Lung (tissue), 12 donors: ENCODE data around the gene SNRPD3. TPM values are rescaled to one million over a fixed set of nuclear protein-coding genes. Genes with fewer than 3 reads are reported as not detected.
A peak's percentile ranks its signal among the peaks of the same experiment; 100 is the strongest.

Source experiments
- ATAC-seq: fragments of 200-7000 bp; cut with Tn5 transposase; one replicate; pipeline ENCODE4 v1.9.1; 2020; ENCODE audit warnings: moderate number of reproducible peaks; ENCODE audit not compliant: insufficient read depth, low FRiP score
- DNase-seq, 3 donors: peaks; one replicate each; pipeline ENCODE4 v3.0.0-alpha.2; 2013 to 2017
- H3K27ac ChIP-seq, 2 donors: one replicate each; pipeline ENCODE4 v1.5.1; 2013; ENCODE audit warnings: mild to moderate bottlenecking in 2 of 2, moderate library complexity in 2 of 2, control low read depth in 1 of 2, inconsistent platforms in 1 of 2, low read depth in 1 of 2, low read length in 1 of 2
- H3K27me3 ChIP-seq, 3 donors: one replicate each; pipeline ENCODE4 v1.5.1; 2013; ENCODE audit warnings: low read length in 2 of 3; ENCODE audit not compliant: control insufficient read depth in 3 of 3, insufficient read depth in 3 of 3
- H3K36me3 ChIP-seq, 4 donors: one replicate each; pipeline ENCODE4 v1.5.1; 2013; ENCODE audit warnings: low read length in 4 of 4, mild to moderate bottlenecking in 1 of 4, moderate library complexity in 1 of 4; ENCODE audit not compliant: control insufficient read depth in 4 of 4, insufficient read depth in 4 of 4
- H3K4me1 ChIP-seq, 5 donors: one replicate each; pipeline ENCODE4 v1.5.1; 2013; ENCODE audit warnings: low read length in 5 of 5, mild to moderate bottlenecking in 2 of 5, moderate library complexity in 1 of 5; ENCODE audit not compliant: control insufficient read depth in 5 of 5, insufficient read depth in 5 of 5
- H3K4me3 ChIP-seq: one replicate; pipeline ENCODE4 v1.5.1; 2013; ENCODE audit warnings: mild to moderate bottlenecking, control low read depth, moderate library complexity
- H3K9ac ChIP-seq, 2 donors: one replicate each; pipeline ENCODE4 v1.5.1; 2013; ENCODE audit warnings: low read length in 2 of 2, control low read depth in 1 of 2; ENCODE audit not compliant: insufficient read depth in 1 of 2
- H3K9me3 ChIP-seq, 4 donors: one replicate each; pipeline ENCODE4 v1.5.1; 2013; ENCODE audit warnings: low read length in 3 of 4, mild to moderate bottlenecking in 1 of 4, moderate library complexity in 1 of 4; ENCODE audit not compliant: control insufficient read depth in 4 of 4, insufficient read depth in 3 of 4
- WGBS, 2 donors: extraction: QIAGEN DNeasy Blood & Tissue Kit; methylation state at CpG; one replicate each; pipeline ENCODE4 v1.1.7; 2013; 5-methylcytosine and 5-hydroxymethylcytosine counted together
- polyA plus RNA-seq, 2 donors: library from polyadenylated mRNA; stranded (reverse); fragments of 200-250 nt; gene quantifications; one replicate each; pipeline ENCODE4 v1.2.1, GENCODE V29; 2013
- total RNA-seq, 2 donors: library from RNA; depleted of rRNA in 1 of 2; stranded (reverse); fragments of >200 nt in 1 of 2; gene quantifications; one replicate each; pipeline ENCODE4 v1.2.1, GENCODE V29; 2014 to 2021
- TF ChIP-seq, protein P1 (sequence below): IDR thresholded peaks from 2 replicates; pipeline ENCODE4 v1.5.1; 2012; ENCODE audit warnings: mild to moderate bottlenecking; ENCODE audit errors: control extremely low read depth, extremely low read depth
- donor health status: control.
- donor health status: control.
- donor health status: Bipolar disorder and iron deficiency.
- donor health status: healthy.
- donor health status: DM: yes; HTN: yes; CAD: no.

The SNRPD3 gene
- total and polyA plus RNA-seq, 4 donors: 76.3 to 193 (median 111) TPM

DNA sequence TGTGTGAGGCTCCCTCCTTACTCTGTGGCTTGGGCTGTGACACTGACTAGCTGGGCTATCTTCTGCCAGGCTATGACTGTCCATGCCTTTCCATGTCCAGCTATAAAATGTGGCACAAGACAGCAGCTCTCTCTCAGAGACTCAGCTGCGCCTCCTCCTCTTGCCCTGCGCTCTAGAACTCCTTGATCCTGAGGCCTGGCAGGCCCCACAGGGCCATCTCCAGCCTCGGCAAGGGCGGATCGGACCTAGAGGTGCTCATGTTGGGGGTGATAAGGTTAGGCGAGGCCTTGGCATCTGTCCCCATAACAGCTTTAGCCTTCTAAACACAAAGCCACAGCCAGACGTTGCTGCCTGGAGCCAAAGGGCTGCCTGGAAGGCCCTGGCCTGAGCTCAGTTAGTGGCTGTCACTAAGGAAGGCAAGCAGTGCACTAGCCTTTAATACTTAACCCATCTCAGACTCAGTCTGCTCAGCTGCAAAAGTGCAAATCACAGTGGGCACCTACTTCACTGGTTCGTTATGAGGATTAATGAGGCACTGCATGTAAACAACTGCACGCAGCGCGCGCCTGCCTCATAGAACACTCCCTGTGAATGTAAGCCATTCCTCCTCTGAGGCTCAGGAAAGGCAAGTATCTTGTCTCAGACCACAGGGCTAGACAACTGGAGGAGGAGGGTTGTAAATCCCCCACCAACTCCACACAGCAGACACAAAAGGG is 2.0 kb upstream of the SNRPD3 start:
- H3K9me3 ChIP-seq: no peaks in the 10 kb centered on the region
- H3K4me1 ChIP-seq: peaks cover 8 to 24% (median 19%) of the 10 kb centered on the region in 5 donors
- no peak for DNase-seq
- peaks cover 0 to 26% (median 23%) of the 10 kb centered on the region in 4 donors for H3K36me3 ChIP-seq
- H3K4me3 ChIP-seq: peak overlapping the region; percentile 88
- TF ChIP-seq, protein P1, sequence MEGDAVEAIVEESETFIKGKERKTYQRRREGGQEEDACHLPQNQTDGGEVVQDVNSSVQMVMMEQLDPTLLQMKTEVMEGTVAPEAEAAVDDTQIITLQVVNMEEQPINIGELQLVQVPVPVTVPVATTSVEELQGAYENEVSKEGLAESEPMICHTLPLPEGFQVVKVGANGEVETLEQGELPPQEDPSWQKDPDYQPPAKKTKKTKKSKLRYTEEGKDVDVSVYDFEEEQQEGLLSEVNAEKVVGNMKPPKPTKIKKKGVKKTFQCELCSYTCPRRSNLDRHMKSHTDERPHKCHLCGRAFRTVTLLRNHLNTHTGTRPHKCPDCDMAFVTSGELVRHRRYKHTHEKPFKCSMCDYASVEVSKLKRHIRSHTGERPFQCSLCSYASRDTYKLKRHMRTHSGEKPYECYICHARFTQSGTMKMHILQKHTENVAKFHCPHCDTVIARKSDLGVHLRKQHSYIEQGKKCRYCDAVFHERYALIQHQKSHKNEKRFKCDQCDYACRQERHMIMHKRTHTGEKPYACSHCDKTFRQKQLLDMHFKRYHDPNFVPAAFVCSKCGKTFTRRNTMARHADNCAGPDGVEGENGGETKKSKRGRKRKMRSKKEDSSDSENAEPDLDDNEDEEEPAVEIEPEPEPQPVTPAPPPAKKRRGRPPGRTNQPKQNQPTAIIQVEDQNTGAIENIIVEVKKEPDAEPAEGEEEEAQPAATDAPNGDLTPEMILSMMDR: no peak
- peak overlapping the region; percentile 96 to 97 for H3K27ac ChIP-seq
- no peak for ATAC-seq
- H3K27me3 ChIP-seq: no peaks in the 10 kb centered on the region
- WGBS, 2 donors: 35 to 62% methylated on average over 12 of the region's 12 CpGs
- peak overlapping the region; percentile 58 to 76 for H3K9ac ChIP-seq

DNA sequence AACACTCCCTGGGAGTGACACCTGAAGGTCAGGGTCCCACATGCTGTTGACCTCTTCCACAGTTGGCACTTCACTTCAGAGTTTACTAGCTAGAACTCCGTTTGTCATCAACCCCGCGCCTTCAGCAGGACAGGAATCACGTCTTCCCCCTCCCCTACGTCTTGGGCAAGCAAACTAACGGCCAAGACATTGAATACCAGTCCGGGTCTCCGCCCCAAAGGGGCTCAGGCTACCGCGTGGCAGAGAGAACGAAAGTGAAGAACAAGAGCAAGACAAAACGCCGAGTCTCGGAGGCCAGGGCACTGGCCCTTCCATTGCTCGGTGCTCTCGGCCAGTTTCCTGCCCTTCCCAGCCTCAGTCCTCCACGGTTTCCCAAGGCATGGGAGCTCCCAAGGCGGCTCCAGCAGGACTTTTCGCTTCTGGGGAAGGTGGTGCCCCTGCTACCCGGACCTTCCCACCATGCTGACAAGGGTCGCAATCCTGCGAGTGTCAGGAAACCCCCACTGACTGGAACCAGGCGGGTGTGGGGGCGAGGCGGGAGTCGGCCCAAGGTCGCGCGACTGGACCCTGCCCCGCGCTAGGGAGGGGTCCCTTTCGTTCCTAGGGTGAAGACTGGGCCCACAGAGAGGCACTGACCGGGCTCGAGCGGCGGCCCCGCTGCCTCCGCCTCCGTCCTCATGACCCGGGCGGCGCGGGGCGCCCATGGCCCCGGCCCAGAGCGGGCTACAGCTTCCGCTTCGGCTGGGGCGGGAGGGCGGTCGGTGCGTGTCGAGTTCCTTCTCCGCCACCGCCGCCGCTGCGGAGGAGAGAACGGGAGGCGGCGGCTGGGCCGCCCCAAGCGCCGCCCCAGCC is 1.3 kb upstream of the SNRPD3 start, which contains the start of gene GUCD1:
Gene GUCD1, minus strand, starts transcription at position 826 of the 852 bp plus-strand sequence. Its CDS starts 147 bp downstream, at position 679.
- Histone ChIP-seq H3K9me3 (no peaks in the 10 kb centered on the region), H3K36me3 (peaks cover 0 to 31% (median 28%) of the 10 kb centered on the region in 4 donors), H3K27ac (peak within 1 kb of the TSS; percentile 97 to 99), H3K27me3 (no peaks in the 10 kb centered on the region), H3K4me1 (peaks cover 9 to 24% (median 19%) of the 10 kb centered on the region in 5 donors), H3K4me3 (peak within 1 kb of the TSS; percentile 97), H3K9ac (peak within 1 kb of the TSS; percentile 76 to 84)
- TF ChIP-seq, protein P1: no peak
- DNase-seq: peak; percentile 59 to 61 (median 60)
- WGBS, 2 donors: 0% methylated on average over 52 to 64 of the region's 64 CpGs
- ATAC-seq: no peak

DNA sequence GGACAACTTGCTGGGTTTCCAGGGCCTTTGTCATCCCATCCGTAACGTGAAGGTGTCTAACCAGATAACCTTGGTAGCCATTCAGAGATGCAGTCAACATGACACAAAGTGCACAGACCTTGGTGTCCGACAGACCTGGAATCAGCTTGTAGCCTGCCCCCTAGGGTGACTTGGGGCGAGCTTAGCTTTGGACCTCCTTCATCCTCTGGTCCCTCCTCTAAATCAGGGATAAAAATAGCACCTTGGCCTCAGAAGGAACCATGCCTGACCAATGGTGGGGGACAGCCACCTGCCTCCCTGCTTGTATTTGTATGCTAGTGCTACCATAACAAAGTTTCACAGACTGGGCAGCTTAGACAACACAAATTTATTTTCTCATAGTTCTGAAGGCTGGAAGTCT is 3.7 kb downstream of the SNRPD3 start:
- peaks cover 11 to 43% (median 23%) of the 10 kb centered on the region in 4 donors for H3K36me3 ChIP-seq
- H3K27ac ChIP-seq: no peak overlapping the region
- DNase-seq (no peak), ATAC-seq (no peak)
- H3K27me3 ChIP-seq: no peaks in the 10 kb centered on the region
- WGBS, 2 donors: 64 to 78% methylated on average over 4 of the region's 4 CpGs
- H3K4me1 ChIP-seq: peaks cover 0 to 17% (median 10%) of the 10 kb centered on the region in 5 donors
- TF ChIP-seq, protein P1: no peak
- H3K9me3 ChIP-seq: no peaks in the 10 kb centered on the region
- no peak overlapping the region for H3K4me3 ChIP-seq
- H3K9ac ChIP-seq: no peak overlapping the region
